ENCODE measurements around the gene SLC32A1. TPM values are rescaled to one million over a fixed set of nuclear protein-coding genes. Genes with fewer than 3 reads are reported as not detected.

SLC32A1 gene
- total RNA-seq, 1 donor from 2014 or later = not detected

- peak; percentile 73 for DNase-seq
Measured at GRCh38 chr20:38725931-38726803, 1.9 kb downstream of the SLC32A1 start.

GRCh38 chr20:38726804-38727606 lies 2.7 kb downstream of the SLC32A1 start:
- peak; percentile 53 for DNase-seq

GRCh38 chr20:38727607-38728190 lies 3.4 kb downstream of the SLC32A1 start:
- DNase-seq = no peak

GRCh38 chr20:38728191-38728781 lies 4.0 kb downstream of the SLC32A1 start:
- no peak for DNase-seq

- no peak for DNase-seq
Measured at GRCh38 chr20:38728911-38729642, 4.8 kb downstream of the SLC32A1 start.

GRCh38 chr20:38729767-38730166 lies 5.5 kb downstream of the SLC32A1 start:
- DNase-seq = no peak

- no peak for DNase-seq
Measured at GRCh38 chr20:38730167-38730988, 6.1 kb downstream of the SLC32A1 start.

GRCh38 chr20:38730989-38731737 lies 6.9 kb downstream of the SLC32A1 start:
- peak; percentile 81 for DNase-seq

- DNase-seq = no peak
Measured at GRCh38 chr20:38731738-38732113, 7.4 kb downstream of the SLC32A1 start.

GRCh38 chr20:38732981-38733380 lies 8.7 kb downstream of the SLC32A1 start:
- DNase-seq = no peak

- DNase-seq = no peak
Measured at GRCh38 chr20:38735172-38735571, 10.9 kb downstream of the SLC32A1 start.

- DNase-seq = no peak
Measured at GRCh38 chr20:38737887-38738286, 13.6 kb downstream of the SLC32A1 start.

- no peak for DNase-seq
Measured at GRCh38 chr20:38745757-38746156, 21.5 kb downstream of the SLC32A1 start.

GRCh38 chr20:38747495-38748096 lies 23.3 kb downstream of the SLC32A1 start:
- no peak for DNase-seq

GRCh38 chr20:38748097-38748860 lies 24.0 kb downstream of the SLC32A1 start, which contains the start of gene ACTR5:
Gene ACTR5 (plus strand): TSS chr20:38748460. CDS start chr20:38748479, 19 bp downstream.
- DNase-seq = peak; percentile 93

GRCh38 chr20:38748861-38749149 lies 24.5 kb downstream of the SLC32A1 start:
- no peak for DNase-seq

GRCh38 chr20:38751360-38751976 lies 27.2 kb downstream of the SLC32A1 start:
- peak; percentile 78 for DNase-seq

- DNase-seq = no peak
Measured at GRCh38 chr20:38752029-38752428, 27.7 kb downstream of the SLC32A1 start.

- no peak for DNase-seq
Measured at GRCh38 chr20:38754924-38755323, 30.6 kb downstream of the SLC32A1 start.
